ENCODE results near the gene NETO2. TPM values are rescaled to one million over a fixed set of nuclear protein-coding genes. Genes with fewer than 3 reads are reported as not detected.
A peak's percentile ranks its signal among the peaks of the same experiment; 100 is the strongest.
"Not testable (repeated sequence)": the region's sequence is repeated elsewhere in the genome, so short reads cannot be mapped to it uniquely, and the experiment has no call there.

The NETO2 gene, protein sequence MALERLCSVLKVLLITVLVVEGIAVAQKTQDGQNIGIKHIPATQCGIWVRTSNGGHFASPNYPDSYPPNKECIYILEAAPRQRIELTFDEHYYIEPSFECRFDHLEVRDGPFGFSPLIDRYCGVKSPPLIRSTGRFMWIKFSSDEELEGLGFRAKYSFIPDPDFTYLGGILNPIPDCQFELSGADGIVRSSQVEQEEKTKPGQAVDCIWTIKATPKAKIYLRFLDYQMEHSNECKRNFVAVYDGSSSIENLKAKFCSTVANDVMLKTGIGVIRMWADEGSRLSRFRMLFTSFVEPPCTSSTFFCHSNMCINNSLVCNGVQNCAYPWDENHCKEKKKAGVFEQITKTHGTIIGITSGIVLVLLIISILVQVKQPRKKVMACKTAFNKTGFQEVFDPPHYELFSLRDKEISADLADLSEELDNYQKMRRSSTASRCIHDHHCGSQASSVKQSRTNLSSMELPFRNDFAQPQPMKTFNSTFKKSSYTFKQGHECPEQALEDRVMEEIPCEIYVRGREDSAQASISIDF
- total RNA-seq (ENCODE audit: low replicate concordance): 1.7 and 6.0 TPM in 2 replicates

DNA sequence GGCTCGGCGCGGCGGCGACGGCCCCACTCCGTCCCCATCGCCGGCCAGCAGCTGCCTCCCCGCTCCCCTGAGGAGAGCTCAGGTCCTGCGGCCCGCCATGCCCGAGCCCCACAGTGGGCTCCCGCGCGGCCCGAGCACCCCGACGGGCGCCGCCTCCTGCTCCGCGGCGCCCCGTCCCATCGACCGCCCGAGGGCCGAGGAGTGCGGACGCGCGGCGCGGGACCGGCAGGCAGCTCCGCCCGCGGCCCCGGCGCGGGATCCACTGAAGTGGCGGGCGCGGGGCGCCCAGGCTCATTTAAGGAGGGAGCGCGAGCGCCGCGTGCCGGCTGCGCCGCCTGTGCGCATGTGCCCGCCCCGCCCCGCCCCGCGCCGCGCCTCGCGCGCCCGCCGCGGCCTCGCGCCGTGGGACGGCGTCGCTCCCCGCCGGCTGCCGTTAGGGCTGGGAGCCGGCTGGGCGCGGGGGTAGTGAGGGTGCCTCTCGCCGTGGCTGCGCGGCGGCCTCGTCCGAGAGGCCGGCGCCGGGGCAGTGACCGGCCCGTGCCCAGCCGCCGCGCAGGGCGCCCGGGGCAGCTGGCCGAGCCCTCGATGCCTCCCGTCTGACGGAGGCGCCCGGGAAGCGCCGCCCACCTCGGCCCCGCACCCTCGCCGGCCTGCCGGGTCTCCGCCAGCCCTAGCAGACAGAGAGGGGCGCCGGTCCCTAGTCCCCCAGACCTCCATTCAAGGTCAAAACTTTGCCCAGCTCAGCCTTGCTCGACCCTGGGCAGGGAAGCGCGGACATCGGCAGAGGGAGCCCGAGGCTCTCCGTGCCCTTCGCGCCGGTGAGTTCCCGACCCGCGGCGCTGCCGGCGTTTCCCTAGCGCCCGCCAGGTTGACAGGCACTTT, at the start of gene NETO2:
NETO2 (minus strand) TSS at position 269 of the 882 bp plus-strand sequence. CDS start 333 bp downstream, outside the sequence.
- H3K4me3 ChIP-seq (ENCODE audit: low read depth, low read length): peak within 1 kb of the TSS; percentile 74
- DNase-seq (ENCODE audit: low read depth): peak; percentile 43

DNA sequence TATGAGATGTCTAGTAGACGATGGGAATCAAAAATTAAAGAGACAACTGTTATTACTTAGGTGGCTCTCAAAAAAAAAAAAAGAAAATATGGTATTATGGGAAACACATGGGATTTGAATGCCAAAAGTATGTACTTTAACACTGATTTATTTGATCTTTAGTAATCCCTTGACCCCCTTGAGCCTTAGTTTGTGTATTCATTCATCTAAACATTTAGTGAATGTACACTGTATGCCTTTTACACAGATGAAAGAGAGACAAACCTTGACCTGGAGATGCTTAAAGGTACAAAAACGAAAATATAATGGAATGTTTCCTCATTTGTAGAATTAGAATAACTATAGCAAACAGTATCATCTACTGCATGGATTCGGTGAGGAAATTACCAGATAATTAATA, 38.6 kb upstream of the NETO2 start:
- H3K4me3 ChIP-seq (ENCODE audit: low read depth, low read length): no peak overlapping the region
- TF ChIP-seq, protein P1, sequence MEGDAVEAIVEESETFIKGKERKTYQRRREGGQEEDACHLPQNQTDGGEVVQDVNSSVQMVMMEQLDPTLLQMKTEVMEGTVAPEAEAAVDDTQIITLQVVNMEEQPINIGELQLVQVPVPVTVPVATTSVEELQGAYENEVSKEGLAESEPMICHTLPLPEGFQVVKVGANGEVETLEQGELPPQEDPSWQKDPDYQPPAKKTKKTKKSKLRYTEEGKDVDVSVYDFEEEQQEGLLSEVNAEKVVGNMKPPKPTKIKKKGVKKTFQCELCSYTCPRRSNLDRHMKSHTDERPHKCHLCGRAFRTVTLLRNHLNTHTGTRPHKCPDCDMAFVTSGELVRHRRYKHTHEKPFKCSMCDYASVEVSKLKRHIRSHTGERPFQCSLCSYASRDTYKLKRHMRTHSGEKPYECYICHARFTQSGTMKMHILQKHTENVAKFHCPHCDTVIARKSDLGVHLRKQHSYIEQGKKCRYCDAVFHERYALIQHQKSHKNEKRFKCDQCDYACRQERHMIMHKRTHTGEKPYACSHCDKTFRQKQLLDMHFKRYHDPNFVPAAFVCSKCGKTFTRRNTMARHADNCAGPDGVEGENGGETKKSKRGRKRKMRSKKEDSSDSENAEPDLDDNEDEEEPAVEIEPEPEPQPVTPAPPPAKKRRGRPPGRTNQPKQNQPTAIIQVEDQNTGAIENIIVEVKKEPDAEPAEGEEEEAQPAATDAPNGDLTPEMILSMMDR (IDR thresholded peaks at IDR 0.05; ENCODE audit: insufficient read depth, low read length): no peak
- DNase-seq (ENCODE audit: low read depth): no peak

More for the DNA sequence above, at the start of gene NETO2:
- TF ChIP-seq, protein P1 (IDR thresholded peaks at IDR 0.05; ENCODE audit: insufficient read depth, low read length): peak; percentile 71

DNA sequence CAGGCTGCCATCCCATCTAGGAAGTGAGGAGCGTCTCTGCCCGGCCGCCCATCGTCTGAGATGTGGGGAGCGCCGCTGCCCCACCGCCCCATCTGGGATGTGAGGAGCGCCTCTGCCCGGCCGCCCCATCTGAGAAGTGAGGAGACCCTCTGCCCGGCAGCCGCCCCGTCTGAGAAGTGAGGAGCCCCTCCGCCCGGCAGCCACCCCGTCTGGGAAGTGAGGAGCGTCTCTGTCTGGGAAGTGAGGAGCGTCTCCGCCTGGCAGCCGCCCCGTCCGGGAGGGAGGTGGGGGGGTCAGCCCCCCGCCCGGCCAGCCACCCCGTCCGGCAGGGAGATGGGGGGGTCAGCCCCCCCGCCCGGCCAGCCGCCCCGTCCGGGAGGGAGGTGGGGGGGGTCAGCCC, 37.3 kb upstream of the NETO2 start:
- DNase-seq (ENCODE audit: low read depth); H3K4me3 ChIP-seq (ENCODE audit: low read depth, low read length): not testable (repeated sequence)

DNA sequence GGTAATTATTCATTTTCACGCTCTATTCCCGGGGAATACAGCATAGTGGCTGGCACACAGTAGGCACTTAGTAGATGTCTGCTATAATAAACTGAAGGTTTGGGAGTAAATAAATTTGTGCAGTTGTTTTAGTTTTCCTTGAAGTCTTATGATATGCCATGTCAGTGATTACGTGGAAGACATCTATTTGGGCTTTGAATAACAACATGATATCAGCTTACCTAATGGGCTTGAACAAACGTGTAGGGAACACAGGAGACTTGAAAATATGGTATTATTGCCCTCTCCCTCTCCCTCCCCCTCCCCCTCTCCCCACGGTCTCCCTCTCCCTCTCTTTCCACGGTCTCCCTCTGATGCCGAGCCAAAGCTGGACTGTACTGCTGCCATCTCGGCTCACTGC, 36.3 kb upstream of the NETO2 start:
- DNase-seq (ENCODE audit: low read depth): no peak
- TF ChIP-seq, protein P1 (IDR thresholded peaks at IDR 0.05; ENCODE audit: insufficient read depth, low read length): no peak

DNA sequence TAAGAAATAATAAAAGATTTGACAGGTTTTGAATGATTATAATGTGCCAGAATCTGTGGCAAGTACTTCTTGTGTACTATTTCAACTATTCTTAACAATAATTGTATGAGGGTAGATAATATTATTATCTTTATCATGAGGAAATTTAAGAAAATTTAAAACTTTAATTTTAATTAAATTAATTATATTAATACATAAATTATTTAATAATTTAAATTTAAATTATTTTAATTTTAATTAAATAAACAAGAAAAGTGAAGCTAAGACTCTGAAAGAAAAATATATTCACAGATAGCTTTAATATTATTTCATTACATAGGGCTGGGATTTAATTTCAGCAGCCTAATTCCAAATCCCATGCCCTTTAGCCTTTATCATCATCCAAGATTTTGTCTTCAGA, 31.4 kb upstream of the NETO2 start:
- H3K4me3 ChIP-seq (ENCODE audit: low read depth, low read length): no peak overlapping the region
- no peak for DNase-seq (ENCODE audit: low read depth)
- TF ChIP-seq, protein P1 (IDR thresholded peaks at IDR 0.05; ENCODE audit: insufficient read depth, low read length): no peak

More for the DNA sequence above, 36.3 kb upstream of the NETO2 start:
- no peak overlapping the region for H3K4me3 ChIP-seq (ENCODE audit: low read depth, low read length)

DNA sequence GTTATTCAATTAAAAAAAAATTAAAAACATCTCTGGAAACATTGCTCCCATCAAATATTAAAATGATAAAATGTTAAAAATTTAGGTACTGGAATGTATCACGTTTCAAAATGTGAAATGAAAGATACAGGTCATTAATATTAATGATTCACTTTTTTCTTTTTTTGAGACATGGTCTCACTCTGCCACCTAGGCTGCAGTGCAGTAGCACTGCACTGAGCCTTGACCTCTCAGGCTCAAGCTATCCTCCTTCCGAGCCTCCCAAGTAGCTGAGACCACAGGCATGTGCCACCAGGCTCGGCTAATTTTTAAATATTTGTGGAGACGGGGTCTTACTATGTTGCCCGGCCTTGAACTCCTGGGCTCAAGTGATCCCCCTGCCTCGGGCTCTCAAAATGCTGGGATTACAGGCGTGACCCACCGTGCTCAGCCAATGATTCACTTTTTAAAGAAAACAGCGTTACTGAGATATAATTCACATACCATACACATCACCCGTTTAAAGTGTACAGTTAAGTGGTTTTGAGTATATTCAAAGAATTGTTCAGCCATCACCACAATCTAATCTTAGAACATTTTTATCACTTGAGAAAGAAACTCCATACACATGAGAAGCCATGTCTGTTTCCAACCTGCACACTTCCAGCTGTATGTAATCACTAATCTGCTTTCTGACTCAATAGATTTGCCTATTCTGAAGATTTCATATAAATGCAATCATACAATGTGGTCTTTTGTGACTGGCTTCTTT, 19.1 kb upstream of the NETO2 start:
- H3K4me3 ChIP-seq (ENCODE audit: low read depth, low read length): no peak overlapping the region
- TF ChIP-seq, protein P1 (IDR thresholded peaks at IDR 0.05; ENCODE audit: insufficient read depth, low read length): no peak
- peak; percentile 25 for DNase-seq (ENCODE audit: low read depth)
